SKM-1 treated with dmso at 0.1 percent for 144 hours (cell line): ENCODE results near the gene HELQ.

Experiments
- DNase-seq: peaks from one replicate; lab custom pipeline; 2025; ENCODE audit not compliant: unreplicated experiment; lab: John Stamatoyannopoulos, UW

The HELQ gene

GRCh38 chr4:83378419-83378818 is 77.2 kb downstream of the HELQ start:
- no peak for DNase-seq

GRCh38 chr4:83372931-83373330 is 82.7 kb downstream of the HELQ start:
- no peak for DNase-seq

- no peak for DNase-seq
These were observed 83.7 kb downstream of the HELQ start for GRCh38 chr4:83371936-83372335.

GRCh38 chr4:83371235-83371634 is 84.4 kb downstream of the HELQ start:
- DNase-seq: no peak

- no peak for DNase-seq
These were observed 85.0 kb downstream of the HELQ start for GRCh38 chr4:83370640-83370906.

GRCh38 chr4:83369831-83370639 is 85.6 kb downstream of the HELQ start:
- DNase-seq: peak; percentile 85

- DNase-seq: no peak
These were observed 91.3 kb downstream of the HELQ start for GRCh38 chr4:83364312-83364711.

- peak; percentile 3 for DNase-seq
These were observed 92.9 kb downstream of the HELQ start for GRCh38 chr4:83362492-83363329.

GRCh38 chr4:83361416-83362103 is 94.1 kb downstream of the HELQ start:
- DNase-seq: no peak

GRCh38 chr4:83360018-83360417 is 95.6 kb downstream of the HELQ start:
- DNase-seq: no peak

- no peak for DNase-seq
These were observed 97.2 kb downstream of the HELQ start for GRCh38 chr4:83358410-83358809.
